ENCODE measurements around the gene TMEM243.

Gene TMEM243

GRCh38 chr7:87159538-87159937, 60.0 kb downstream of the TMEM243 start:
- no peak overlapping the region for H3K4me3 ChIP-seq (ENCODE audit: low read length)
- TF ChIP-seq, protein P1, sequence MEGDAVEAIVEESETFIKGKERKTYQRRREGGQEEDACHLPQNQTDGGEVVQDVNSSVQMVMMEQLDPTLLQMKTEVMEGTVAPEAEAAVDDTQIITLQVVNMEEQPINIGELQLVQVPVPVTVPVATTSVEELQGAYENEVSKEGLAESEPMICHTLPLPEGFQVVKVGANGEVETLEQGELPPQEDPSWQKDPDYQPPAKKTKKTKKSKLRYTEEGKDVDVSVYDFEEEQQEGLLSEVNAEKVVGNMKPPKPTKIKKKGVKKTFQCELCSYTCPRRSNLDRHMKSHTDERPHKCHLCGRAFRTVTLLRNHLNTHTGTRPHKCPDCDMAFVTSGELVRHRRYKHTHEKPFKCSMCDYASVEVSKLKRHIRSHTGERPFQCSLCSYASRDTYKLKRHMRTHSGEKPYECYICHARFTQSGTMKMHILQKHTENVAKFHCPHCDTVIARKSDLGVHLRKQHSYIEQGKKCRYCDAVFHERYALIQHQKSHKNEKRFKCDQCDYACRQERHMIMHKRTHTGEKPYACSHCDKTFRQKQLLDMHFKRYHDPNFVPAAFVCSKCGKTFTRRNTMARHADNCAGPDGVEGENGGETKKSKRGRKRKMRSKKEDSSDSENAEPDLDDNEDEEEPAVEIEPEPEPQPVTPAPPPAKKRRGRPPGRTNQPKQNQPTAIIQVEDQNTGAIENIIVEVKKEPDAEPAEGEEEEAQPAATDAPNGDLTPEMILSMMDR (conservative IDR thresholded peaks at IDR 0.05; ENCODE audit: low read depth, low read length): no peak
- DNase-seq (ENCODE audit: low read depth): no peak

DNA sequence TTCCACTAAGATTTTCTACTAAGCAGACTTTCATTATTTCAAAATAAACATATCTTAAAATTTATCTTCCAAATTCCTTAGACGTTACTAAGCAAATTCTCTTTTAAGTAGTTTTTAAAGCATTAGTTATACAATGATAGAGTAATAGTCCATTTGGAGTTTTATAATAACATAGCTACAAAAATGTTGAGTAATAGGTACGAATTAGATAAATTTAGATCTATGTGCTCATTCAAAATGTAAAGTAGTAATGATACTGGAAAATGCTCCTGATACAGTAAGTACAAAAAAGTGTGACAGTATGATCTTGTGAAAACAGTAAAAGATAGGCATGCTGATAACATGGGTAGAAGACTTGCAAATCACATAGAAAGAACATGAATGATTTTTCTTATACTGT, 62.8 kb downstream of the TMEM243 start:
- TF ChIP-seq, protein P1 (conservative IDR thresholded peaks at IDR 0.05; ENCODE audit: low read depth, low read length): no peak
- no peak for DNase-seq (ENCODE audit: low read depth)

GRCh38 chr7:87155788-87156187, 63.7 kb downstream of the TMEM243 start:
- DNase-seq (ENCODE audit: low read depth): no peak
- H3K4me3 ChIP-seq (ENCODE audit: low read length): no peak overlapping the region
- TF ChIP-seq, protein P1 (conservative IDR thresholded peaks at IDR 0.05; ENCODE audit: low read depth, low read length): no peak

More for the DNA sequence above, 62.8 kb downstream of the TMEM243 start:
- no peak overlapping the region for H3K4me3 ChIP-seq (ENCODE audit: low read length)

- peak overlapping the region; percentile 88 for H3K4me3 ChIP-seq (ENCODE audit: low read length)
- TF ChIP-seq, protein P1 (conservative IDR thresholded peaks at IDR 0.05; ENCODE audit: low read depth, low read length): no peak
- DNase-seq (ENCODE audit: low read depth): no peak
These were observed 65.0 kb downstream of the TMEM243 start for GRCh38 chr7:87154569-87154968.

GRCh38 chr7:87154166-87154565, 65.4 kb downstream of the TMEM243 start:
- peak overlapping the region; percentile 88 for H3K4me3 ChIP-seq (ENCODE audit: low read length)

DNA sequence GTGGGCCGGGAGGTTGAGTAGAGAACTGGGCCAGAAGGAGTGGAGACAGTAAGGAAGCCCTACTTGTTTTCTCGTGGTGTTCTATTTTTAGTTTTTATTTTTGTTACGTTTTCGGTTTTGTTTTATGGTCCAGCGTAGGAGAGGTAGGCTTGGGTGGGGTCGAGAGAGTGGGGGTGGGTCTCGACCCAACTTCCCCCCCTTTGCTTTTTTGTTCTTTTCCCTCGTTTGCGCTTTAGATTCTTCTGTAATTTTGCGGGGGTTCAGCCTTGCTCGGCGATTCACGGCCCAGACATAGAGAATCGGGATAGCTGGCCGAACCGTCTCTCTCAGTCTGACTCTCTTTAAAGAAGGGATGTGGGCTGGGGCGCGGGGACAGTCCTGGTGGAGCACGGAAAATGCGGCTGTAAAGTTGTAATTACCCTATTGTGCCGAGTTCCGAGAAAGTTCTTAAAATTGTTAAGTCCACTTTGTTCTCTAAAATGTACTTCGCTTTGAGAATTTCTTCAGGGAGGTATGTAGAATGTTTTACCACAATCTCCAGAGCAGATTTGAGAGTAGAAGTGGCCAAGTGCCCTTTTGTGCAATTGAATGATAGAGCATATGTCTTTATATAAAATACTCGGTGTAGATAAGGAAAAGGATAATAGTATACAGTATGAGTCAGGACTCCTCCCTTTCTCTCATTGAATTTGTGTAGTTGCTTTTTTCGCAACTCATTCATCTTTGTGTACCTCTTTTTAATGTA, 66.5 kb downstream of the TMEM243 start:
- H3K4me3 ChIP-seq (ENCODE audit: low read length): peak overlapping the region; percentile 88
- no peak for DNase-seq (ENCODE audit: low read depth)
- TF ChIP-seq, protein P1 (conservative IDR thresholded peaks at IDR 0.05; ENCODE audit: low read depth, low read length): no peak

More at GRCh38 chr7:87154166-87154565, 65.4 kb downstream of the TMEM243 start:
- DNase-seq (ENCODE audit: low read depth): no peak
- TF ChIP-seq, protein P1 (conservative IDR thresholded peaks at IDR 0.05; ENCODE audit: low read depth, low read length): no peak

Measured in retinal pigment epithelial cell (primary cell).